ENCODE data around the gene IRF2BPL. TPM values are rescaled to one million over a fixed set of nuclear protein-coding genes. Genes with fewer than 3 reads are reported as not detected.

IRF2BPL gene
- total and polyA plus RNA-seq, 2 of the 8 experiments (the other 6 are each of a cell fraction or from before 2014, with no cell fraction given) = 18.8 to 57.0 TPM

DNA sequence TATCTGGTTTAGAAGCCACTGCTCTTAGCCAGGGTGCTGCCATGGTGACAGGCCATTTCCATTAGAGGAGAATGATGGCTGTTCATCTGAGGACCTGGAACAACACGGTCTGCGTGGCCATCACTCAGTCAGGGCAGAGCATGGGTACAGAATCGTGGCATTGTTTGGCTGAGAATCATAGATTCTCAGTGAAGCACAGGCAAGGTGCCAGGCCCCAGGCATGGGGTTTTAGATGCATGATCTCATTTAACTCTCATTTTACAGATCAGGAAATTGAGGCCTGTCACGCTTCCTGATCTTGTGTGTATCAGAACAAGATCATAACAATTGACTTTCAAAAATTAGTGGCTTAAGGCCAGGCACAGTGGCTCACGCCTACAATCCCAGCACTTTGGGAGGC lies 26.8 kb upstream of the IRF2BPL start (continued):
- TF ChIP-seq, protein P1, sequence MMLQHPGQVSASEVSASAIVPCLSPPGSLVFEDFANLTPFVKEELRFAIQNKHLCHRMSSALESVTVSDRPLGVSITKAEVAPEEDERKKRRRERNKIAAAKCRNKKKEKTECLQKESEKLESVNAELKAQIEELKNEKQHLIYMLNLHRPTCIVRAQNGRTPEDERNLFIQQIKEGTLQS (IDR thresholded peaks at IDR 0.05; ENCODE audit: insufficient read depth, low read depth, low read length) = no peak
- TF ChIP-seq RAD21 (IDR thresholded peaks at IDR 0.05 in 1 of 2, conservative IDR thresholded peaks at IDR 0.05 in 1 of 2; ENCODE audit: low read depth in 2 of 2, low read length in 2 of 2) = no peak
- TF ChIP-seq FOSL1 (IDR thresholded peaks at IDR 0.05; ENCODE audit: insufficient read depth, low read depth, low read length) = no peak
- TF ChIP-seq, protein P2, sequence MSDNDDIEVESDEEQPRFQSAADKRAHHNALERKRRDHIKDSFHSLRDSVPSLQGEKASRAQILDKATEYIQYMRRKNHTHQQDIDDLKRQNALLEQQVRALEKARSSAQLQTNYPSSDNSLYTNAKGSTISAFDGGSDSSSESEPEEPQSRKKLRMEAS (IDR thresholded peaks at IDR 0.05) = no peak
- no peak for TF ChIP-seq CREB1 (IDR thresholded peaks at IDR 0.05)
- no peak for TF ChIP-seq SUZ12 (IDR thresholded peaks at IDR 0.05; ENCODE audit: low read length)
